HEK293T (cell line): ENCODE results near the gene CDC42EP2.

Source experiments
- CTCF ChIA-PET: fragments of 350-600 bp; formaldehyde crosslinking; extraction: SDS; loops from one replicate; lab custom pipeline; 2021; ENCODE audit warnings: antibody characterized with exemption, inconsistent platforms; lab: Yijun Ruan, JAX
- POLR2A ChIA-PET: fragments of 350-600 bp; formaldehyde crosslinking; extraction: SDS; loops from one replicate; lab custom pipeline; 2020; ENCODE audit warnings: antibody characterized with exemption, inconsistent platforms; lab: Yijun Ruan, JAX
- DNase-seq: peaks from one replicate; pipeline ENCODE4 v3.0.0; 2012; ENCODE audit warnings: mixed read lengths; ENCODE audit errors: extremely low spot score
- ARNT ChIP-seq: fragments of 450-650 bp; IDR thresholded peaks from 2 replicates; pipeline ENCODE4 v1.6.1; 2017; ENCODE audit warnings: mild to moderate bottlenecking
- BHLHE40 ChIP-seq: fragments of 450-650 bp; IDR thresholded peaks from 2 replicates; pipeline ENCODE4 v1.6.1; 2016; ENCODE audit warnings: mild to moderate bottlenecking, moderate library complexity, borderline replicate concordance
- CTBP1 ChIP-seq: fragments of 450-650 bp; IDR thresholded peaks from 2 replicates; pipeline ENCODE4 v1.6.1; 2016; ENCODE audit warnings: borderline replicate concordance
- ELF4 ChIP-seq: fragments of 450-650 bp; IDR thresholded peaks from 2 replicates; pipeline ENCODE4 v1.6.1; 2017; ENCODE audit warnings: antibody characterized with exemption
- FOXA1 ChIP-seq: fragments of 450-650 bp; IDR thresholded peaks from 2 replicates; pipeline ENCODE4 v1.6.1; 2016; ENCODE audit warnings: mild to moderate bottlenecking
- FOXK2 ChIP-seq: fragments of 450-650 bp; IDR thresholded peaks from 2 replicates; pipeline ENCODE4 v1.6.1; 2016; ENCODE audit warnings: mild to moderate bottlenecking
- FOXM1 ChIP-seq: fragments of 450-650 bp; IDR thresholded peaks from 2 replicates; pipeline ENCODE4 v1.6.1; 2017; ENCODE audit warnings: mild to moderate bottlenecking, borderline replicate concordance
- HDGF ChIP-seq: fragments of 450-650 bp; IDR thresholded peaks from 2 replicates; pipeline ENCODE4 v1.6.1; 2017; ENCODE audit warnings: antibody characterized with exemption, borderline replicate concordance
- L3MBTL2 ChIP-seq: fragments of 450-650 bp; conservative IDR thresholded peaks from 2 replicates; pipeline ENCODE4 v1.6.1; 2016; ENCODE audit warnings: mild to moderate bottlenecking
- LEF1 ChIP-seq: fragments of 450-650 bp; IDR thresholded peaks from 2 replicates; pipeline ENCODE4 v1.6.1; 2017; ENCODE audit warnings: mild to moderate bottlenecking, borderline replicate concordance
- NFRKB ChIP-seq: fragments of 450-650 bp; IDR thresholded peaks from 2 replicates; pipeline ENCODE4 v1.6.1; 2016; ENCODE audit warnings: mild to moderate bottlenecking, moderate library complexity
- PKNOX1 ChIP-seq: fragments of 450-650 bp; IDR thresholded peaks from 2 replicates; pipeline ENCODE4 v1.6.1; 2016
- SP1 ChIP-seq: fragments of 450-650 bp; IDR thresholded peaks from 2 replicates; pipeline ENCODE4 v1.6.1; 2017
- SUZ12 ChIP-seq: fragments of 450-650 bp; IDR thresholded peaks from 2 replicates; pipeline ENCODE4 v1.6.1; 2016; ENCODE audit warnings: mild to moderate bottlenecking
- TARDBP ChIP-seq: fragments of 450-650 bp; IDR thresholded peaks from 2 replicates; pipeline ENCODE4 v1.6.1; 2016
- ZNF384 ChIP-seq: fragments of 450-650 bp; IDR thresholded peaks from 2 replicates; pipeline ENCODE4 v1.6.1; 2016

Gene CDC42EP2

GRCh38 chr11:65356394-65356972, 41.8 kb downstream of the CDC42EP2 start:
- DNase-seq = no peak
- TF ChIP-seq NFRKB = no peak
- no peak for TF ChIP-seq FOXK2
- TF ChIP-seq LEF1 = no peak
- TF ChIP-seq FOXA1 = no peak
- no peak for TF ChIP-seq FOXM1
- CTCF ChIA-PET = interaction anchor here (1.2 kb wide), 1 partner anchor 27 kb away, joined by 3 read pairs; no protein-coding TSS in a partner anchor
- POLR2A ChIA-PET = interaction anchor here (0.8 to 3.1 kb wide), 7 partner anchors 9 to 143 kb away, joined by 3 to 13 read pairs (median 4); partner anchors contain the start of genes DPF2, MALAT1 and NEAT1

GRCh38 chr11:65357856-65358356, 43.2 kb downstream of the CDC42EP2 start:
- ChIA-PET CTCF (no interaction called here), POLR2A (interaction anchor here (1.1 to 3.1 kb wide), 4 partner anchors 24 to 142 kb away, joined by 3 to 13 read pairs (median 6); partner anchors contain the start of genes DPF2, MALAT1 and NEAT1)
- TF ChIP-seq ARNT (no peak), L3MBTL2 (no peak), FOXM1 (no peak), CTBP1 (no peak), BHLHE40 (no peak), HDGF (no peak), SP1 (no peak), PKNOX1 (no peak)
- DNase-seq = no peak

GRCh38 chr11:65362320-65362931, 47.8 kb downstream of the CDC42EP2 start:
- ChIA-PET POLR2A (interaction anchor here (1.3 kb wide), 1 partner anchor 136 kb away, joined by 3 read pairs; the partner anchor contains the start of gene MALAT1), CTCF (interaction anchor here (0.7 kb wide), 1 partner anchor 45 kb away, joined by 9 read pairs; no protein-coding TSS in a partner anchor)
- no peak for TF ChIP-seq SUZ12
- no peak for TF ChIP-seq TARDBP
- TF ChIP-seq HDGF = no peak
- TF ChIP-seq SP1 = no peak
- TF ChIP-seq PKNOX1 = no peak
- TF ChIP-seq CTBP1 = no peak
- no peak for TF ChIP-seq FOXM1
- no peak for DNase-seq

- ChIA-PET CTCF (interaction anchor here (0.7 kb wide), 1 partner anchor 45 kb away, joined by 9 read pairs; no protein-coding TSS in a partner anchor), POLR2A (interaction anchor here (0.9 kb wide), 1 partner anchor 65 kb away, joined by 3 read pairs; no protein-coding TSS in a partner anchor)
- TF ChIP-seq HDGF = no peak
- no peak for TF ChIP-seq L3MBTL2
- TF ChIP-seq SUZ12 = no peak
- TF ChIP-seq FOXK2 = no peak
- TF ChIP-seq BHLHE40 = no peak
- no peak for TF ChIP-seq FOXA1
- no peak for TF ChIP-seq PKNOX1
- TF ChIP-seq ELF4 = no peak
- no peak for TF ChIP-seq CTBP1
- TF ChIP-seq LEF1 = no peak
Measured at GRCh38 chr11:65362966-65363365, 48.3 kb downstream of the CDC42EP2 start.

GRCh38 chr11:65363770-65364169, 49.1 kb downstream of the CDC42EP2 start:
- ChIA-PET POLR2A (interaction anchor here (0.9 kb wide), 1 partner anchor 64 kb away, joined by 3 read pairs; no protein-coding TSS in a partner anchor), CTCF (no interaction called here)
- TF ChIP-seq PKNOX1 = no peak
- TF ChIP-seq FOXK2 = no peak
- TF ChIP-seq ARNT = no peak
- DNase-seq = no peak

More at GRCh38 chr11:65362966-65363365, 48.3 kb downstream of the CDC42EP2 start:
- no peak for DNase-seq

GRCh38 chr11:65366340-65366773, 51.7 kb downstream of the CDC42EP2 start:
- ChIA-PET CTCF (interaction anchor here (0.7 to 1.3 kb wide), 2 partner anchors 103 to 105 kb away, joined by 3 read pairs; no protein-coding TSS in a partner anchor), POLR2A (interaction anchor here (0.6 to 2.3 kb wide), 4 partner anchors 55 to 134 kb away, joined by 3 to 8 read pairs (median 3); no protein-coding TSS in a partner anchor)
- no peak for TF ChIP-seq ELF4
- TF ChIP-seq CTBP1 = no peak
- TF ChIP-seq ZNF384 = peak; percentile 96
- TF ChIP-seq TARDBP = no peak
- peak; percentile 85 for DNase-seq
